HS-5 (cell line): ENCODE measurements around the gene SYT7.

Experiments used
- DNase-seq: peaks from one replicate; pipeline ENCODE4 v3.0.0-alpha.2; 2012; ENCODE audit warnings: low read depth

Gene SYT7

DNA sequence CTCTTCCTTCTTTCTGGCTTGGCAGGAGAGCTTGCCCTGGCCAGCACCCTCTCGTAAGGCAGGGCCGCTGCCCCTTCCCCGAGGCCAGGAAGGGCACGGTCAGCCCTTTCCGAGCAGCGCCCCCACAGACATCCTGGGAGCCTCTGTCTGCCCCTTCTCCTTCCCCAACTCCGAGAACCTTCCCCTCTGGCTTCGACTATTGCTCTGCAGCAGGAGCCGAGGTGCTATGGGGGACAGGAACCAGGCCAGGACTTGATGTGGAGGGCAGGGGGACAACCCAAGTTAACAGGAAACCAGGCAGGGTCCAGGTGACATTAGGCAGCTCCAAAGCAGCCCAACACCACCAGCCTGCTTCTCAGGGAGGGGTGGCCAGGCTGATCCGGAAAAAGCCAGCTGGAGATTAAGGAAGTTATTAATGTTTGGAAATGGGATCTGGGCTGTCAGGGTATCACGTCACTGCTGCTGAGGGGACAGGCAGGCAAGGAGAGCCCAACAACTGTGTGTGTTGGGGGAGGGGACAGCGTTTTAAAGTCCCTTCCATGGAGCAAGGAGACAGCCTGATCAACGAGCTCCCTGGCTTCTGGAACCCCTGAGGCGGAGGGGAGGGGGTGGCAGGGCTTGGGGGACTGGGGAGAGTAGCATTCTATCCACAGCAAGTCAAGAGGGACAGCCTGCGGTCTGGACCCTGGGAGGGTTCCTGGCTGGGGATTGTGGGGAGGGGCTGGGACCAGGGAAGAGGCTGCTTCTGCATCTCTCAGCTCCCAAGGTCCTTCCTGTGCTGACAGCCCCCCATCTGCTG, 27.3 kb downstream of the SYT7 start:
- DNase-seq: no peak

DNA sequence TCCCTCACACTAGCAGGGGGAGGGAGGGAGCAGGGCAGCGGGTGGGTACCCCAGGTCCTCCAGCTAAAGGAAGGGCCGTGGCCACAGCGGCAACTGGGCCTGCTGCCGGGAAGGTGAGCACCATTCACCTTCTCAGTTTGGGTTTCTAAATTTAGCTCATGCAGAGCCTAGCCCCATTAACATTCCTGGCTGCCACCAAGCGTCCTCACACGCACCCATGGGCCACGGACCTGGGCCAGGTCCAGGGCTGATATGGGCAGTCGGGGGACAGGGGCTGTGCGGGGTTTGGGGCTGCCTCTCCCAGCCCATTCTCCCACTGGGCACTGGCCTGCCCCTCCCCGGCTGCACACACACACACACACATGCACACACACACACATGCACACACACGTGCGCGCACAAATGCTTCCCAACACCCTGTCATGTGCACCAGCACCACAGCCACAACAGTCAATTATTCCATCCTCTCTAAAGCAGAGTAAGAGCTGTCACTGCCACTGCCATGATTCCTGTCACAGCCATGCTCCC, 28.7 kb downstream of the SYT7 start:
- no peak for DNase-seq

DNA sequence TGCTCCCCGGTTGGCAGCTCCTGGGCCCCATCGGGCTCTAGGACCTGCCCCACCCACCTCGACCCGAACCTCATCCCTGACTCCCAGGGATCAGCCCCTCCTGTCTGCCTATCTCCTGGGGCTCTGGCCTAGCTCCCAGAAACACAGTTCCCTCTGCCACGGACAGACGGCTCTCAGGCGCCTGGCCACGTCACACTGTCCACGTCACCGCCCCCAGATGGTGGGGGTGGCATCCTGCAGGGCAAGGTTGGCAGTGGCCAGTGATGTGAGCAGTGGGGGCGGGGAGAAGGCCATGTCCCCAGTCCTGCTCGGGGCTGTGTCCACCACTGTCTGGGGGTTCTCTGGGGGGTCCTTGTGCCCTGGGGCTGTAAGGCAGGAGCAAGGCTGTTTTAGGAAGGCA, 29.2 kb downstream of the SYT7 start:
- no peak for DNase-seq

DNA sequence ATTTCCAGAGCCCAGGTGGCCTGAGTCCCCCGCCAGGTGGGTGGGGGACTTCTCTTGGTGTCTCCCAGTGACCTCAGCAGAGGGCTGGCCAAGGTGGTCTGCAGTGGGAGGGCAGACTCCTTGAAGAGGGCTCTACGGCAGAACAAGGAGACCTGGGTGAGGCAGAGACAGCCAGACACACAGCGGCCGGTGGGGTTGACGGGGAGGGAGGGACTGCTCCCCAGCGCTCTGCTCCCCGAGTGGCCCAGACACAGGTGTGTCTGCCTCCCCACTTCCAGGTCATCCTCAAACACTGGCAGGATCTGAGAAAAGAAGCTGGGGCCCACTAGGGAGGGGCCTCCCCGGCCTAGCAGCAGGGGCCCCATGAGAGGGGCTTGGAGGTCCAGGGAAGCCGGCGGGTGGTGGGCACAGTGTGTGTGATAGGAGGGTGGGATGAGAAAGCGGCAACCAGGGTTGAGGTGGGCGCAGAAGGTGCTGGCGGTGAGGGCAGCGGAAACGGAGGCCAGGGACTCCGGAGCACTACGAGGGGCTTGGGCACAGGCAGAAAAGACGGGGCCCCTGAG, 30.1 kb downstream of the SYT7 start:
- DNase-seq: no peak

DNA sequence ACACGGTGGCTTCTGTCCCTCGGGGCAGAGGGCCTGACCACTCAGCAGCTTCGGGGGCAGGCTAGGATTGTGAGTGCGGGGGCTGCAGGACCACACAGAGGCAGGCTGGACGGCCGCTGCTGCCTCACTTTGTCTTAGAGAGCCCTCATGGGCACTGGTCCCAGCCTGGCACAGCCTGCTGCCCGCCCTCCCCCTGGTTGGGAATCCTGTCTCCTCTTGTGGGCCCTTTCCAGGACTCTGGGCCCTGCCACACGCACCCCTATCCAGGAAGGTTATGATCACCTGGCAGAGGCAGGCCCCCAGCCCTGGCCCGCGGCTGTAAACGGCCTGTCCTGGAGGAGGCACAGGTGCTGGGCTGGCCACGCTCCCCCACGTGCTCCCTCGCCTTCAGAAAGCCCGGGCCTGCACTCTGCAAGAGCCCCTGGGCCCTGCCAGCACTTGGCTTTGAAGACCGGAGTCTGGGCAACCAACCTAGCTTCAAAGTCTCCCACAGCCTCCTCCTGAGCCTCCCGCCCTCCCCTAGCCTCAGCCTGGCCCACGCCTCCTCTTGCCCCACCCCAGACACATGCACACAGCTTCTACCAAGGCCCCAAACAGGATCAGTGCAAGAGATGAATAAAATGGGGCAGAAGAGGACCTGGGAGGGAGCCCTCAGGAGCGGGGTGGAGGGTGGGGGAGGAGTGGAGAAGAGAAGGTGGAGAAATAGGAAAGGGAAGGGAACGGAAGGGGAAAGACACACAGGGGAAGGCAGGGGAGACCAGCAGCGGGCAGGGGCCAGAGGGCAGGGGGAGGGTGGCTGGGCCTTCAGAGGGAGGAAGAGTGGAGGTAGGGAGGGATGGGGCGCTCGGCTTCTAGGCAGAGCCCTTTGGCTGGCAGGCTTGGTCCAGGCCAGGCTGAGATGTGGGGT, 31.0 kb downstream of the SYT7 start:
- DNase-seq: no peak

DNA sequence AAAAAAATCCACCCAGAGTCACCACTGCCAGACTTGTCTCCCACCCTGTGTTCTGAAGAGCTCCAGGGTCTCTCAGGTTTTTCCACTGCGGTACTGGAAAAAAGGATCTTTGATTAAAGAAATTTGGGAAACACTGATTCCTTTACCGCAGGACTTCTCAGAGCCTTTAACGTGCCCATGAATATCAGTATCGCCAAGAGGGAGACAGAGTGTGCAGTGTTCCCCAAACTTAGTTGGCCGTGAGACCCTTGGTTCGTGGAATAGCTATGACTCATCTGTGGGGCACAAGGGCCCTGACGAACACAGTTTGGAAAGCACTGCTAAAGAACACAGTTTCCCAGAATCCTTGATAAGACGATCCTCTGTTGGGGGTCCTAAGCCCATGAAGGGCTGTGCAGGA, 31.7 kb downstream of the SYT7 start:
- DNase-seq: no peak

DNA sequence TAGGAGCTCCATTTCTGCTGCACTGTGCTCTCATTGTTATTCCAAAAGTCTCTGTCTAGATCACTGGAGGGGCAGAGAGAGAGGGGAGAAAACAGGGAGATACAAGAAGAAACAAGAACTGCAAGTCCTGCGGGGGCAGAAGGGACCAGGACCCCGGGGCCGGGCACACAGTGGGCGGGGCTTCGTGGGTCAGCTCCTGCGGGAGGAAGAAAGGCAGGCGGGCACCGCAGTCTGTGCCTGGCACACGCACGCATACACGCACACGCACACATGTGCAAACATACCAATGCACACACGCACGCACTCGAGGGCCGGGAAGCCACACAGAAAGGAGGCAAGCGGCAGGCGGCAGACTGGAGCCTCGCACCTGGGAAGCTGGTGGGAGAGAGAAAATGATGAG, 33.6 kb downstream of the SYT7 start:
- no peak for DNase-seq

DNA sequence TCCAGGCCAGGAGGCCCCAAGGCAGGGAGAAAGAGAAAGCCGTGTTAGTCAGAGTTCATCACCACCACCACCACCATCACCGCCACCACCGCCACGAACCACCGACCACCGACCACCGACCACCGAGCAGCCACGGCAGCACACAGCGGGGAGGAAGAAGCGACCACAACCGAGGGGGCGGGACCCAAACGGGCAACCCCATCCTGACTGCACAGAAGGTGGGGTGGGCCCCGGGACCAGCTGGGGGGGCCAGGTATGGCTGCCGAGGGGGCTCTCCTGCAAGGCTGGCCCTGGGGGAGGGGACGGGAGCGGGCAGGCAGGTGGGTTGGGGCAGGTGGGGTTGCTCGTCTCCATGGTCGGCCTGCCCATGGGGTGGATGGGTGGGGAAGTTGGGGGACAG, 34.2 kb downstream of the SYT7 start:
- no peak for DNase-seq

DNA sequence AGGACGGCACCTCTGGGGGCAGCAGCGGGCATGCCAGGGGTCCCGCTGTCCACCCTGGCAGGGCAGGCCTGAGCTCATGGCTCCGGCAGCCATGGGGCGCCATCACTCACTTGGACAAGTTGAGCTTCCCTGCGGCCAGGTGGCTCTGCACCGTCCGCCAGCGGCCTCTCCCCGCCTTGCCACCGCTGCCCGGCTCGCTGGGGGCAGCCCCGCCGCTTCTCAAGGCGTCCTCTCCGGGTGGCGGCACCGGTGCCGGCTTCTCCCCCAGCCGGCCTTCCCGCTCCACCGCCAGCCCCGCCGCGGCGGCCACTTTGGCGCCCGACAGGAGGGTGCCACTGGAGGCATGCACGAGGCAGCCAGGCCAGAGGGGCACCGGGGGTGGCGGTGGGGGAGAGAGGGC, 35.0 kb downstream of the SYT7 start:
- DNase-seq: no peak

DNA sequence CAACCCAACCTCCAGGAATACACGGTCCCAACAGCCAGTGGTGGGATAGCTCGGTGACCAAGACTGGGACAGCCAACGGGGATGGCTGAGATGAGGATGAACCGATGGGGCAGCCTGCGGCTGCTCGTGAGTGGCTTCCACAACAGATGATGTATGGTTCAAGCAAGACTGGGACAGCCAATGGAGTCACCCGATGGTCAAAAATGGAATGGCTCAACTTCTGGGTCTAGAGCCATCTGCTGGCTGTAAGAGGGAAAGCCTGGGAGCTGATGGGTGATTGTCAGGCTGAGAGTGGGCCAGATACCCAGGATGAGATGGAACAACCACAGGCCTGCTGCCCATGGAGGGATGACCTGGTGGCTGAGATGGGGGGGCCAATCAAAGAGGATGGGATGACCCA, 35.5 kb downstream of the SYT7 start:
- no peak for DNase-seq

DNA sequence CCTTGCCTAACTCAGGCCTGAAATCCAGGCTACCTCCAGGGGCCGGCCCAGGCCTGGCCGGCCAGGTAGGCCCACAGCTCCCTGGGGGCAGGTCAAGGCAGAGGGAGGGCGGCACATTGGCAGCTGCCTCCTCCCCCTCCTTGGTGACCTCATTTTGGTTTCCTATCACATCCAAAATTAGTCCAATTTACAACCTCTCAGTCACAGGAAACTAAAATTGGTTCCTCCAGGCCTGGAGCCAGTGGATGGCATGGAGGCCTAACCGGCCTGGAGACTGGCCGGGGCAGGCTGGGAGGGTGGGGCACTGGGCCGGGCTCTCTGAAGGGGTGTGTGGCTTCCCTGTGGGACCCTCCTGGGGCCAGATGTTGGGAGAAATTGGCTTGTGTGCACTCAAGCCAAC, 36.4 kb downstream of the SYT7 start:
- DNase-seq: no peak

DNA sequence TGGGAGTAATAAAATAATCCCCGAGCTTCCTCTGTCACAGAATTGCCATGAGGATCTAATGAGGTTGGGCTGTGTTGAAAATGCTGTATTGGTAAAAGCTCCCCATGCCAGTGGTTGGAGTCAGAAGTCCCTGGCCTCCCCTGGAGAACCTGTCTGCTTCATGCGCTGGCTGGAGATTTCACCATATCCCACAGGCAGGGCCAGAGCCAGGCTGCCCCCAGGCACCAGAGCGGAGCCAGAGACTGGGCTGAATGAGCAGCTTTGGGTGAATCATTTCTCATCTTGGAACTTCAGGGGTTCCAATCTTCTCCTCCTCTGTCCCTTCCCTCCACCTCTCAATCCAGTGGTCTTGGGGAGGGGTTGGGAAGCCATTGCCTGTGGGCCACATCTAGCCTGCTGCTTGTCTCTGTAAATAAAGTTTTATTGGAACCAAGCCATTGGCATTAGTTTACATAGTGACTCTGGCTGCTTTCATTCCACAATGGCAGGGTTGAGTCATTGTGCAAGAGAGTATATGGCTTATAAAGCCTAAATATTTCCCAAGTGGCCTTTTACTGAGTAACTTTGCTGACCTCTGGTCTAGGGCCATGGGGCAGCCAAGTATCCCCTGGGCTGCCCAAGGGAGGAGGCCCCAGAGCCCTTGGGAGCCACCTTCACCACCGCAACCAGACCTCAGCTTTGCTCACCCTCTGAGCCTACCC, 37.1 kb downstream of the SYT7 start:
- DNase-seq: peak; percentile 49

DNA sequence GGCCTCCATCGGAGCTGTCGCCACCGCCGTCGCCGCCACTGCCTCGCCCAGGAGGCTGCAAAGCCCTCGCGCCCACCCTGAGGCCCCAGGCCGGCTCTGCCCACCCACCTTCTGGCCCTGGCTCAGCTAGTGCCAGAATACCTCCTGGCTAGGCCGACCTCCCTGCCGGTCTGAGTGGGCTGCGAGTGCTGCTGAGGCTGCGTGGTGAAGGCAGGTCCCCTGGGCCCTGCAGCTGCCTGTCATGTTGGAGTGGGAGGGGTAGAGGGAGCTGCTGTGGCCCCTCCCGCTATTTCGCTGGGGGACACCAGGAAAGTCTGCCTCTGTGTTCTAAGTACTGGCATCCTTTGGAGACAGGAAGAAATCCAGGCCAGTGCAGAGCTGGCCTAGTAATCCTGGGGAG, 38.2 kb downstream of the SYT7 start:
- no peak for DNase-seq

DNA sequence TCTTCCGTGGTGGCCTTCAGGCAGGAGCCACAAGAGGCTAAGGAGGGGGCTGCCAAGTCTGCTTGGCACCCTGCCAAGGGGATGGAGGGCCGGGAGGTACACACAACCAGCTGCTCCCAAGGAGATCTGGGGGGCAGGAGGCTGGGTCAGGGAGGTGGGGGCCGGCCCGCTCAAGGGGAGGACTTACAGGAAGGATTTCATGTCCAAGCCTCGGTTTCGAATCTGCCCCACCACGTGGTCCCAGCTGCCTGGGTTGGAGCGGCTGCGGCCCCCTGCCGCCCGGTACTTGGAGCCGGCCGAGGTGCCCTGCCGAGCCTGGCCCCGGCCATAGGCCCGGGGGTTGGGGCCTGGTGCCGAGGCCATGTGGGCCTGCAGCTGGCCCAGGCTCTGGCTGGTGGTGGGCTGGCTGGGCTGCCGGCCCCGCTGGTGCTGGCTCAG, 38.8 kb downstream of the SYT7 start:
- DNase-seq: no peak

DNA sequence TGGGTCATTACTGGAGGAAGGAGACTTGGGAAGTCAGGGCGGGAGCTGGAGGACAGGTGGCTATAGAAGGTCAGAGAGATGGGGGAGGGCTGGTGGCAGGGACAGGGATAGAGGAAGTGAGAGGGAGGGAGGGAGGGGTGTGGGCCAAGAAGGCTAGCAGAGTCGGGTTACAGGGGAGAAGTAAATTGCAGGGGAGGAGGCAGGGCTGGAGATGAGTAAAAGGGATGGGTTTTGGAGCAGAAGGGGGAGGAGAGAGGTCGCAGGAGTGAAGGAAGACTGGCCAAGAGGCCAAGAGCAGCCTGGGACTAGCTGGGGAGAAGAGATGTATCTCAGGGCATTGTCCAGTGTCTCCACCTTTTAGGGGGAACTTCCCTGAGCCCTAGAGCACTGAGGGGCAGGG, 39.3 kb downstream of the SYT7 start:
- peak; percentile 33 for DNase-seq

DNA sequence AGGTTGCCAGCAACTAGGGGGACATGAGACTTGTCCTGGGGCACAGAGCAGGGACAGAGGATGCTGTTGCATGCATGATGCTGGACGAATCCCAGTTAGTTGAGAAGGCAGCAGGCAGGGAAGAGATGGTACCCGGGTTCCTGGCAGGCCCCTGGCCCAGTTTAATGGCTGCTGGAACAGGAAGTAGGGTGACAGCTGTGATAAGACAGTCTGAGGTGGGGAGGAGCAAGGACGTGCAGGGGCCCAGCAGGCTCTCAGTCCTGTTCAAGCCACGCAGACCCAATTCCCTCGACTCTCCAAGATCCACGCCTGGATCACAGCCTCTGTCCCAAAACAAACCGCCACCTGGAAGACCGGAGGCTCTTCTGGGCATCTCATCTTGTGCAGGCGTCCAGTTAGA, 40.3 kb downstream of the SYT7 start:
- no peak for DNase-seq

DNA sequence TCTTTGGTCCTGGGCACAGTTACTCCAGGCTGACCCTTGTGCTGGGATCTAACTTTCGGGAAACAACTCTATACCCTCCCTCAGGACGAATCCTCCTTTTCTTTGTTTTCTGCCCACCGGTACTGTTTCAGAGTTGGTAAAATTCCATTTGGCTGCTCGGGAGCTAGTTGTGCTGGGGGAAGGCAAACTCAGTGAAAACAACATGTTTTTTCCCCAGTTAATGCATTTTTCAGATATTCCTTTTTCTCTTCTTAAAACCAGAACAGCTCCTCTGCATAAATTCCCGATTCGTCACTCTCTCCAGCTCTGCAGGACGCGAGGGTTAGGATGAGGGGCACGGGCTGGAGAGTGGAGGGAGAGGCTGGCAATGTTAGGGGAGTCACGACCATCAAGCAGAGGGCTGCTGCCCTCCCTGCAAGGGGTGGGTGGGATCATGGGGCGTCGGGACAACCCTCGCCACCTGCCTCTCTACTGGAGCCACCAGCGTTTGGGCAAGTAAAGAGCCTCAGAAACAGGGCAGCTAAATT, 41.0 kb downstream of the SYT7 start:
- no peak for DNase-seq

DNA sequence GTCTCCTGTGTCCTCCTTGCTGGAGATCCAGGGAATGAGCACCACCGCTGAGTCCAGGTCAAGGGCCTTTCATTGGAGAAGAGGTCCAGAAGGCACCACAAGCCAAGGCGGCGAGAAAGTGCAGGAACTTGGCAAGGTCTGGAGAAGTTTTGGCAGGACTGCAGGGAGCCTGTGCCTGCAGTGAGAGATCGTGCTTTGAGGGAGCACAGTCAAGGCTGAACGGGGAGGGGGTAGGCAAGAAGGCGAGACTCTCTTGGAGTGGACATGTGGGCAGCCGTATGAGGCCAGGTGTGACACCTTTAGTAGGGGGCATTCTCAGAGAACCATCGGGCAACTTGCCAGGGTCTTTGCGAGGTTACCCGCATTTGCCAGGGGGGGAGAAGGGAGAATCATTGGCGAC, 41.9 kb downstream of the SYT7 start:
- DNase-seq: no peak

DNA sequence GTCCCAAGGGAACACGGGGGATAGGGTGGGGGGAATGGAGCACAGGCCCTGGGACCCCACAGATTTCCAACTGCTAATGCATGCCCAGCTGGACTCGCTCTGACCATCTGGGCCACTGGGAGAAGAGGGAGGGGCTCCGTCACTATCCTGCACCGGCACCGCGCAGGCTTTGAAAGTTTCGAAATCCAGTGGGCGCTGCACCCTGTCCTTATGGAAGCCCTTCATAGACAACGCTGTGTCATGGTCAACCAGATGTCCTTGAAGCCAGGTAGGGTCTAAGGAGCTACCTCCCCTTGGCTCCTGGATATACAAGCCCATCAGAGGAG, 42.3 kb downstream of the SYT7 start:
- DNase-seq: no peak

DNA sequence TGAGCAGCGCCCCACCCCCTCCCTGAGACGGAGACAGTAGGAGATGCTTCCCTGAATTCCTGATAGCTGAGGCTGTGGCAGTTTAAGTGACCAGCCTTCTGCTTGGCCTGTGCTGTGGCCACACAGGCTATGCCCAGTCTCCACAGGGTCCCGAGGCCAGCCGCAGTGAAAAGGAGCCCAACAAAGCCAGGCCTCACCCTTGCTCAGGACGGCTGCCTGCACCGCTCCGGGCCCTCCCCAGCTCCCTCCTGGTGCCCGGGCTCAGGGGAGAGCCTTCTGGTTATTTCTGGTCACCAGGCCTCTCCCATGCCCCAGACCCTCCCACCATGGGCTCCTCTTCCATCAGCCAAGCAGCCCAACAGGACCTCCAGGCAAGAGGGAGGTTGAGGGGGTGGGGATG, 43.5 kb downstream of the SYT7 start:
- DNase-seq: no peak

DNA sequence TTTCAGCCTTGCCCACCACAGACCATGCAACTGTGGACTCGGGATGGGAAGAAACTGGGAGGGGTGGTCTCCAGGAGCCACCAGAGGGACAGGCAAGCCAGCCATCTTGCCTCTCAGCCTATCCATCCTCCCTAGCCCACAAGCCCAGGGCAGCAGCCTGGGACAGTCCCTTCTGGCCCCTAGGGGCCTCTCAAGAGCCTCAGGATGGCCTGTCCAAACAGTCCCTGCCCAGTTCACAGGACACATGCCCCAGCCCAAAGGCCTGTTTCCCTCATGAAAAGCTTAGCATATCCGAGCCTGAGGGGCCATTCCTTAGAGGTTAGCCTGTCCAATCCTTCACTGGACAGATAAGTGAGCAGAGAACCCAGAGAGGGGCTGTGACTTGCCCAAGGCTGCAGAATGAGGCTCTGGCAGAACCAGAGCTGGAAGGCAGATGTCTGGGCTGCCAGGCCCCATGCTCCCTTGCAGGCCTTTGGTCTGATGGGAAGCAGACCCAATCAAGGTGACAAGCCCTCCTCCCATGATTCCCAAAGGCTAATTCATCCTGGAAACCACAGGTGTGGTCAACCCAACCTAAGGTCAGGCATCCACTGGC, 44.1 kb downstream of the SYT7 start:
- DNase-seq: no peak
